C4-2B (cell line): ENCODE measurements around the gene PIP5K1C.

Source experiments
- ZFX ChIP-seq: fragments of 450-650 bp; IDR thresholded peaks from 2 replicates; pipeline ENCODE4 v1.6.1; 2017
- TF ChIP-seq, protein P1 (sequence below): fragments of 450-650 bp; conservative IDR thresholded peaks from 2 replicates; pipeline ENCODE4 v1.5.1; 2017; ENCODE audit warnings: mild to moderate bottlenecking

DNA sequence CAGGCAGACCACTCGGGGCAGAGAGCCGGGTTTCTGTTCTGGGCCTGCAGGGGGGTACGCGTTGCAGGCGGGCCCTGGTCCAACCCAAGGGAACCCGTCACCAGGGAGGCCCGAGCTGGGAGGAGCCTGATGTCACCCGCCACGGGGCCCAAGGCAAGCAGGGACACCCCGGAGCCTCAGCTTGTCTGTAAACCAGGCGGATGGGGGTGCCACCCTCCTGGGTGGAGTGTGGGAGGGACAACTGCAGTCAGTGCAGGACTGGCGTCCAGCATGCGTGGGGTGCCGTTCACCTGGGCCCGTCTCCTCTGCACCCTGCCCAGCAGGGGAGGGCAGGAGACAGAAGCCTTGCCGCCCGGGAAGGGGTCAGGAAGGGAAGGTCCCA, 80.6 kb downstream of the PIP5K1C start:
- TF ChIP-seq, protein P1, sequence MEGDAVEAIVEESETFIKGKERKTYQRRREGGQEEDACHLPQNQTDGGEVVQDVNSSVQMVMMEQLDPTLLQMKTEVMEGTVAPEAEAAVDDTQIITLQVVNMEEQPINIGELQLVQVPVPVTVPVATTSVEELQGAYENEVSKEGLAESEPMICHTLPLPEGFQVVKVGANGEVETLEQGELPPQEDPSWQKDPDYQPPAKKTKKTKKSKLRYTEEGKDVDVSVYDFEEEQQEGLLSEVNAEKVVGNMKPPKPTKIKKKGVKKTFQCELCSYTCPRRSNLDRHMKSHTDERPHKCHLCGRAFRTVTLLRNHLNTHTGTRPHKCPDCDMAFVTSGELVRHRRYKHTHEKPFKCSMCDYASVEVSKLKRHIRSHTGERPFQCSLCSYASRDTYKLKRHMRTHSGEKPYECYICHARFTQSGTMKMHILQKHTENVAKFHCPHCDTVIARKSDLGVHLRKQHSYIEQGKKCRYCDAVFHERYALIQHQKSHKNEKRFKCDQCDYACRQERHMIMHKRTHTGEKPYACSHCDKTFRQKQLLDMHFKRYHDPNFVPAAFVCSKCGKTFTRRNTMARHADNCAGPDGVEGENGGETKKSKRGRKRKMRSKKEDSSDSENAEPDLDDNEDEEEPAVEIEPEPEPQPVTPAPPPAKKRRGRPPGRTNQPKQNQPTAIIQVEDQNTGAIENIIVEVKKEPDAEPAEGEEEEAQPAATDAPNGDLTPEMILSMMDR = no peak
- TF ChIP-seq ZFX = no peak
